Cardiac muscle cell (in vitro differentiated cells and primary cell): ENCODE measurements around the gene IFI16. TPM values are rescaled to one million over a fixed set of nuclear protein-coding genes. Genes with fewer than 3 reads are reported as not detected.
A peak's percentile ranks its signal among the peaks of the same experiment; 100 is the strongest.

Experiments used
- DNase-seq, 2 donors: peaks; one replicate each; pipeline versions ENCODE4 v3.0.0 to v3.0.0-alpha.2; 2010 to 2017; ENCODE audit warnings: low read depth in 1 of 2, low spot score in 1 of 2
- H3K27ac ChIP-seq: fragments of 200-600 bp; sonication (generic); 2 replicates; pipeline ENCODE4 v1.5.1; 2016
- H3K27me3 ChIP-seq: fragments of 200-600 bp; sonication (generic); 2 replicates; pipeline ENCODE4 v1.6.0; 2016; ENCODE audit warnings: control low read depth
- H3K36me3 ChIP-seq: fragments of 200-600 bp; sonication (generic); 2 replicates; pipeline ENCODE4 v1.5.1; 2016; ENCODE audit warnings: control low read depth
- H3K4me1 ChIP-seq: fragments of 200-600 bp; sonication (generic); 2 replicates; pipeline ENCODE4 v1.8.1; 2017; ENCODE audit warnings: low read depth, mild to moderate bottlenecking, mixed run types
- H3K4me3 ChIP-seq: fragments of 200-600 bp; sonication (generic); 2 replicates; pipeline ENCODE4 v1.5.1; 2016; ENCODE audit warnings: mild to moderate bottlenecking
- H3K9me3 ChIP-seq: fragments of 200-600 bp; sonication (generic); 2 replicates; pipeline ENCODE4 v1.5.1; 2017; ENCODE audit warnings: low read depth, mild to moderate bottlenecking, control low read depth
- CTCF ChIP-seq: IDR thresholded peaks from 2 replicates; pipeline ENCODE4 v1.5.1; 2012; ENCODE audit warnings: low read depth, mild to moderate bottlenecking, low read length
- polyA plus RNA-seq: library from polyadenylated mRNA; unstranded; fragments of >200 nt; fragmentation: Nextera tagmentation; extraction: Ambion mirVana; gene quantifications from 2 replicates; pipeline ENCODE4 v1.2.1, GENCODE V29; 2016
- total RNA-seq: library from RNA; depleted of rRNA; stranded (reverse); fragments of >200 nt; gene quantifications from 2 replicates; pipeline ENCODE4 v1.2.3, GENCODE V29; 2016

Gene IFI16
- total and polyA plus RNA-seq, 2 experiments from 2014 or later: 10.5 to 15.0 TPM

GRCh38 chr1:159051436-159051835, 41.7 kb downstream of the IFI16 start:
- Histone ChIP-seq H3K4me1 (no peaks in the 10 kb centered on the region), H3K36me3 (no peaks in the 10 kb centered on the region), H3K27me3 (no peaks in the 10 kb centered on the region), H3K9me3 (no peaks in the 10 kb centered on the region), H3K27ac (no peak overlapping the region), H3K4me3 (no peak overlapping the region)
- no peak for TF ChIP-seq CTCF
- no peak for DNase-seq

- Histone ChIP-seq H3K9me3 (no peaks in the 10 kb centered on the region), H3K27ac (no peak overlapping the region), H3K36me3 (no peaks in the 10 kb centered on the region)
These were observed 44.7 kb downstream of the IFI16 start for GRCh38 chr1:159054427-159054826.

GRCh38 chr1:159055181-159055641, 45.5 kb downstream of the IFI16 start:
- DNase-seq: no peak
- Histone ChIP-seq H3K4me1 (no peaks in the 10 kb centered on the region), H3K9me3 (no peaks in the 10 kb centered on the region), H3K27ac (no peak overlapping the region), H3K4me3 (no peak overlapping the region), H3K27me3 (no peaks in the 10 kb centered on the region), H3K36me3 (no peaks in the 10 kb centered on the region)
- no peak for TF ChIP-seq CTCF

More at GRCh38 chr1:159054427-159054826, 44.7 kb downstream of the IFI16 start:
- TF ChIP-seq CTCF: no peak
- Histone ChIP-seq H3K27me3 (no peaks in the 10 kb centered on the region), H3K4me3 (no peak overlapping the region), H3K4me1 (no peaks in the 10 kb centered on the region)
- DNase-seq: peak in 1 of 2 donors; percentile 40

GRCh38 chr1:159056069-159056698, 46.5 kb downstream of the IFI16 start:
- TF ChIP-seq CTCF: no peak
- Histone ChIP-seq H3K4me1 (no peaks in the 10 kb centered on the region), H3K36me3 (no peaks in the 10 kb centered on the region), H3K27ac (no peak overlapping the region), H3K4me3 (no peak overlapping the region), H3K27me3 (no peaks in the 10 kb centered on the region), H3K9me3 (no peaks in the 10 kb centered on the region)
- DNase-seq: peak in 1 of 2 donors; percentile 14

GRCh38 chr1:159058751-159059150, 49.0 kb downstream of the IFI16 start:
- H3K27me3 ChIP-seq: no peaks in the 10 kb centered on the region
- no peaks in the 10 kb centered on the region for H3K36me3 ChIP-seq
- no peak for DNase-seq
- no peak overlapping the region for H3K27ac ChIP-seq
- H3K4me3 ChIP-seq: no peak overlapping the region
- H3K4me1 ChIP-seq: no peaks in the 10 kb centered on the region
- no peaks in the 10 kb centered on the region for H3K9me3 ChIP-seq
- TF ChIP-seq CTCF: no peak
